BLaER1 (cell line): ENCODE results near the gene SURF6.
"Not testable (repeated sequence)": the region's sequence is repeated elsewhere in the genome, so short reads cannot be mapped to it uniquely, and the experiment has no call there.

Experiments
- H3K27ac ChIP-seq: shearing (Covaris generic); formaldehyde crosslinking; 2 replicates; pipeline ENCODE4 v1.8.1; 2022
- H3K27me3 ChIP-seq: shearing (Covaris generic); formaldehyde crosslinking; 2 replicates; pipeline ENCODE4 v1.8.1; 2022
- H3K36me3 ChIP-seq: shearing (Covaris generic); formaldehyde crosslinking; 2 replicates; pipeline ENCODE4 v1.8.1; 2022
- H3K4me1 ChIP-seq: shearing (Covaris generic); formaldehyde crosslinking; 2 replicates; pipeline ENCODE4 v1.8.1; 2022
- H3K4me2 ChIP-seq: shearing (Covaris generic); formaldehyde crosslinking; 2 replicates; pipeline ENCODE4 v1.8.1; 2022
- H3K4me3 ChIP-seq: shearing (Covaris generic); formaldehyde crosslinking; 2 replicates; pipeline ENCODE4 v1.8.1; 2022
- H3K9ac ChIP-seq: shearing (Covaris generic); formaldehyde crosslinking; 2 replicates; pipeline ENCODE4 v1.8.1; 2022
- H3K9me3 ChIP-seq: shearing (Covaris generic); formaldehyde crosslinking; 2 replicates; pipeline ENCODE4 v1.8.1; 2022
- H4K20me1 ChIP-seq: shearing (Covaris generic); formaldehyde crosslinking; 2 replicates; pipeline ENCODE4 v1.8.1; 2022
- Cebpa-rat ChIP-seq: shearing (Covaris generic); IDR thresholded peaks from 2 replicates; pipeline ENCODE4 v1.8.1; 2022

Gene SURF6

DNA sequence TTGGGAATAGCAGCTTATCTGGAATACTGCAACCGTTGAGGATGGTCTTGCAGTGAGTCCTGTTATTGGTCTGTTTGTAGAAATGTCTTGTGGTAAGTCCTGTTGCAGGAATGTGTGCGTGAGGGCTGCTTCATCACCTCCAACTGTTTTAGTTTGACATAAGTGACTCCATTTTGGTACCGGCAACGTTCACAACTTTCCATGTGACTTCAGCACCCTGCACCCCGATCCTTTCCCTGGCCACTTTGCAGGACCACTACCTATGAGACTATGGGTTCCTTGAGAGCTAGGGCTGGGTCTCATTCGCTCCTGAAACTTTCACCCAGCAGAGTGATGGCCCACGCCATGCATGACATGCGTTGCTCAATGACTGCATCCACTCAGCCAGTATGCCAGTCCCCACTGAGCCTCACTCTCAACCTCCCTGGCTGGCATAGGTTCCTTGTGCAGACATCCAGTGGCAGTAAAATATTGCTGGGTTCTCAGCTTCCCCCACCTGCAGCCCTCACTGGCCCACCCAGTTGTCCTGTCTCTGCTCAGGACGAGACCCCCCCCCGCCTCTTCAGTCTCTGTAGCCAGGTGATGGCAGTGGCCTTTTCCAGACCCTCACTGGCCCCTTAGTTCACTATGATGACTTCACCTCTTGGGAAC is 8.0 kb downstream of the SURF6 start:
- Histone ChIP-seq H3K27ac (no peak overlapping the region), H3K4me2 (no peak overlapping the region), H4K20me1 (peaks cover 53% of the 10 kb centered on the region), H3K36me3 (peaks cover 49% of the 10 kb centered on the region), H3K4me1 (no peaks in the 10 kb centered on the region), H3K4me3 (no peak overlapping the region), H3K9me3 (peaks cover 11% of the 10 kb centered on the region; the same call in 1 of the 2 replicates), H3K27me3 (no peaks in the 10 kb centered on the region), H3K9ac (no peak overlapping the region)
- no peak for TF ChIP-seq Cebpa-rat

DNA sequence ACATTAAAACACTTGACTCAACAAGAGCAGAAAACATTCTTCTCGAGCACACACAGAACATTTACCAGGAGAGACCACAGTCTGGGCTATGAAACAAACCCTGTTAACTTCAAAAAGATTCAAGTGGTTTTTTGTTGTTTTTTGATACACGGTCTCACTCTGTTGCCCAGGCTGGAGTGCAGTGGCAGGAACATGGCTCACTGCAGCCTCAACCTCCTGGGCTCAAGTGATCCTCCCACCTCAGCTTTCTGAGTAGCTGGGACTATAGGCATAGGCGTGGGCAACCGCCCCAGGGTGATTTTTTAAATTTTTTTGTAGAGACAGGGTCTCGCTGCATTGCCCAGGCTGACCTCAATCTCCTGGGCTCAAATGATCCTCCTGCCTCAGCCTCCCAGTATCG is 9.0 kb downstream of the SURF6 start:
- H3K4me1 ChIP-seq, H3K27me3 ChIP-seq: not testable (repeated sequence)
- H3K36me3 ChIP-seq = peaks cover 39% of the 10 kb centered on the region

DNA sequence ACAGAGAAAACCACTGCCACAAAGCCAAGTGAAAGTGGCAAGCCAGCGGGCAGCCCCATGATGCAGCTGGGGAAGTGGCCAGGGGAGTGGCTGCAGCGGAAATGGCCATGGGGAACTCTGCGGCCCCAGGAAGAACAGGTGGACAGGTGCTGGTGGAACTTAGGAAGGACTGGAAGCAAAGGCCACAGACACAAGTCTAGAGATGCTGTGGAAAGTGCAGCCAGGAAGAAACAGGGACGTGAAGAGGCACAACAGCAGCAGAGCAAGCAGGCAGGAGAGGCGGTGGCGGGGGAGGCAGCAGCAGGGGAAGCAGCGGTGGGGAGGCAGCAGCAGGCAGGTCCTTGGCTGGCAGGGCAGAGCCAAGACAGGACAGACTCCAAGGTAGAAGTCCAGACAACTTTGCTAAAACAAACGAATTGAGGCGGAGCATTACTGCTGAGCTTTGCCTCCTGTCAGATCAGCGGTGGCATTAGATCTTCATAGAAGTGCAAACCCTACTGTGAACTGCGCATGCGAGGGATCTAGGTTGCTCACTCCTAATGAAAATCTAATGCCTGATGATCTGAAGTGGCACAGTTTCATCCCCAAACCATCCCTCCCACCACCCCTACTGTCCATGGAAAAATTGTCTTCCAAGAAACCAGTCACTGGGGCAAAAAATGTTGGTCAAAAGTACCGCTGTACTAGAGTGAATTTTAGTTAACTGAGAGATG is 11.8 kb downstream of the SURF6 start:
- Histone ChIP-seq H3K9me3 (peaks cover 11% of the 10 kb centered on the region; the same call in 1 of the 2 replicates), H3K9ac (no peak overlapping the region), H3K36me3 (peaks cover 12% of the 10 kb centered on the region; the same call in 1 of the 2 replicates), H3K27me3 (no peaks in the 10 kb centered on the region), H4K20me1 (peaks cover 15% of the 10 kb centered on the region), H3K4me2 (no peak overlapping the region), H3K4me3 (no peak overlapping the region), H3K4me1 (no peaks in the 10 kb centered on the region), H3K27ac (no peak overlapping the region)
- TF ChIP-seq Cebpa-rat = no peak

More for the DNA sequence above, 9.0 kb downstream of the SURF6 start:
- not testable (repeated sequence) for H3K4me3 ChIP-seq, H3K27ac ChIP-seq, H3K9ac ChIP-seq, H3K4me2 ChIP-seq
- H3K9me3 ChIP-seq = peaks cover 11% of the 10 kb centered on the region; the same call in 1 of the 2 replicates
- H4K20me1 ChIP-seq = peaks cover 44% of the 10 kb centered on the region

DNA sequence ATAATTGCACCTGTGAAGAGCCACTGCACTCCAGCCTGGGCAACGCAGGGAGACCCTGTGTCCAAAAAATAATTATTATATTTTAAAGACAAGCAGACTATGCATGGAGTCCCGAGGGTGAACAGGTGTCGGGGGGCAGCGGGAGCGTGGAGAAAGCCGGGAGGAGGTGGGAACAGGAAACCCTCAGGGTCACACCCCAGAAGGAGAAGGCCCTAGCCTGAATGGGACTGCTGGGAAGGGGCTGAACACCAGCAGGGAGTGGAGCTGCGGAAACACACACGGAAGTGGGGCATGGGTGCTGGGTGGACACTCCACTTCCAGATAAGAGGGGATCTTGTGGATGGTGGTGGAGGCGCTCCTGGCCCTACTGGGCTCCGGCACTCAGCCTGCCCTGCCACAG is 12.8 kb downstream of the SURF6 start:
- Histone ChIP-seq H4K20me1 (peaks cover 6% of the 10 kb centered on the region), H3K36me3 (peaks cover 2% of the 10 kb centered on the region; the same call in 1 of the 2 replicates), H3K27ac (no peak overlapping the region), H3K4me1 (no peaks in the 10 kb centered on the region), H3K27me3 (no peaks in the 10 kb centered on the region), H3K4me3 (no peak overlapping the region), H3K4me2 (no peak overlapping the region), H3K9me3 (peaks cover 11% of the 10 kb centered on the region; the same call in 1 of the 2 replicates), H3K9ac (no peak overlapping the region)
- no peak for TF ChIP-seq Cebpa-rat

DNA sequence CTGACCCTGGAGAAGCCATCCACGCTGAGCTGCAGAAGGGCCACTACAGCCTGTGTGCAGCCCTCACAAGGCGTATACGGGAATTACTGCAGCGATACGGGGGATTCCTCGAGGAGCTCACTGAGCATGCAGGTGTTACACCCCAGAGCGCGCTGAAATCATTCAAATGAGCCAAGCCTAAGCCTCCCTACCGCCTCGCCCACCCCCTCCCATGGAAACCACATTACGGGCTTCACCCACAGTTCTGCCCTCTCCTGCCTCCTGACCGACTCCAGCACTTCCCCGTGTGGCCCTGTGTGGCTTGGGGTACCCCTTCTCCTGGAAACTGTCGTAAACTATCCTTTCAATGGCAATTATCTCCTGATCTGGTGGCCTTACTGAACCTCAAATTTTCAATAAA is 13.3 kb downstream of the SURF6 start:
- H3K9me3 ChIP-seq = peaks cover 11% of the 10 kb centered on the region; the same call in 1 of the 2 replicates
- no peaks in the 10 kb centered on the region for H3K4me1 ChIP-seq
- no peak for TF ChIP-seq Cebpa-rat
- H3K4me3 ChIP-seq = no peak overlapping the region
- no peak overlapping the region for H3K9ac ChIP-seq
- H3K36me3 ChIP-seq = no peaks in the 10 kb centered on the region
- no peaks in the 10 kb centered on the region for H3K27me3 ChIP-seq
- H3K4me2 ChIP-seq = no peak overlapping the region
- H4K20me1 ChIP-seq = peaks cover under 1% of the 10 kb centered on the region; the same call in 1 of the 2 replicates
- no peak overlapping the region for H3K27ac ChIP-seq

DNA sequence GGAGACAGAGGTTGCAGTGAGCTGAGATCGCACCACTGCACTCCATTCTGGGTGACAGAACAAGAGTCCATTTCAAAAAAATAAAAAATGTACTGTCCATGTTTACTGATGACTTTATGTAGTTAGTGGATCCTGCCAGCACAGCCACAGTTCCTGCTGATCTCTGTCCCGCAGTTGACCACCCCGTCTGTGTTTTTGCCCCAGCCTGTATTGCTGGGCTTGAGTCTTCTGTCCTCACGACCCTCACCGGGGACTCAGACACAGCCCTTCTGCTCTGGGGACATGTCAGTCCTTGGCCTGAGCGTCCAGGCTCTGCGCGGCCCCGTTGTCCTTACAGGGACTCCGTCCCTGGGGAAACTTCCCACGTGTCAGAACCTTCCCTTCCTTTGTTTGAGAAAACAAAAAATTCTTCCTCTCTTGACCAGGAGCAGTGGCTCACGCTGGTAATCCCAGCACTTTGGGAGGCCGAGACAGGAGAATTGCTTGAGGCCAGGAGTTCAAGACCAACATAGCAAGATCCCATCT is 14.5 kb downstream of the SURF6 start:
- H3K4me2 ChIP-seq = no peak overlapping the region
- no peak overlapping the region for H3K4me3 ChIP-seq
- H3K27ac ChIP-seq = no peak overlapping the region
- no peaks in the 10 kb centered on the region for H3K27me3 ChIP-seq
- H4K20me1 ChIP-seq = no peaks in the 10 kb centered on the region
- TF ChIP-seq Cebpa-rat = no peak
- no peak overlapping the region for H3K9ac ChIP-seq
- no peaks in the 10 kb centered on the region for H3K36me3 ChIP-seq
- H3K9me3 ChIP-seq = peaks cover 11% of the 10 kb centered on the region; the same call in 1 of the 2 replicates
- no peaks in the 10 kb centered on the region for H3K4me1 ChIP-seq

DNA sequence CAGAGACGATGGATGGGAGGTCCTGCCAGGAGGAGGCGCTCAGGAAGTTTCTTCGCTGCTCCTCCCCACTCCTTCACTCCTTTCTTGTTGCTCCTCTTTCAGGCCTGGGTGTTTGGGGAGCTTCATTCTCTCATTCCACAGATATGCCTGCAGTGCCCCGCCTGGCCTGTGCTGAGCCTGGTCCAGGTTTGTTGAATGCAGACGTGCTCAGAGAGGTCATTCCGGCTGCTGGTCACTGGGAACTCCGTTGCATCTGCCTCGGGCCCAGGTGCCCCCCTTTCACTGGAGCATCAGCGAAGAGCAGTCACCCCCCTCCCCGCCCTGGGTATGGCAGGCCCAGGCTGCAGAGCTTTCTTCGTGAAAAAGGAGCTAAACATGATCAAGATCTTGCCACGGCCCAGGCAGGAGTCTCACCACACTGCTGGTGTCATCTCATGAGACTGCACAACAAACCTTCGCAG is 15.5 kb downstream of the SURF6 start:
- H3K36me3 ChIP-seq = no peaks in the 10 kb centered on the region
- H4K20me1 ChIP-seq = no peaks in the 10 kb centered on the region
- H3K4me2 ChIP-seq = no peak overlapping the region
- no peak overlapping the region for H3K9ac ChIP-seq
- H3K4me3 ChIP-seq = no peak overlapping the region
- H3K27me3 ChIP-seq = no peaks in the 10 kb centered on the region
- no peak for TF ChIP-seq Cebpa-rat
- no peaks in the 10 kb centered on the region for H3K4me1 ChIP-seq
- no peak overlapping the region for H3K27ac ChIP-seq
- peaks cover 11% of the 10 kb centered on the region; the same call in 1 of the 2 replicates for H3K9me3 ChIP-seq

DNA sequence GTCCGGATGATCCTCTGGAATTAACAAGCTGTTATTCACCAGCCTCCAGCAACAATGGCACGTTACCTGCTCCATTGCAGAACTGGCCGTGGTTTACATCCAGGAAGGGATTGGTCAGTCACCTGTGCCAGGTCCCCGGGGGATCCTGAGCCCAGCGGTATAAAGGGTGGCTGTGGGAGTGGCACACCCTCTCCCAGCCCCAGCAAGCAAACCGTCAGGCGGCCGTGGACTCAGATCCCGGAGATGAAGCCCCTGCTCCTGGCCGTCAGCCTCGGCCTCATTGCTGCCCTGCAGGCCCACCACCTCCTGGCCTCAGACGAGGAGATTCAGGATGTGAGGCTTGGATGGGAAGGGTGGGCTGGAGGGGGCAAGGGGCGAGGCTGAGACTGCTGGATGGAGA is 18.4 kb downstream of the SURF6 start:
- H4K20me1 ChIP-seq, H3K27me3 ChIP-seq, H3K4me1 ChIP-seq, H3K9ac ChIP-seq, H3K4me3 ChIP-seq, H3K36me3 ChIP-seq, H3K27ac ChIP-seq, H3K9me3 ChIP-seq, H3K4me2 ChIP-seq: not testable (repeated sequence)

DNA sequence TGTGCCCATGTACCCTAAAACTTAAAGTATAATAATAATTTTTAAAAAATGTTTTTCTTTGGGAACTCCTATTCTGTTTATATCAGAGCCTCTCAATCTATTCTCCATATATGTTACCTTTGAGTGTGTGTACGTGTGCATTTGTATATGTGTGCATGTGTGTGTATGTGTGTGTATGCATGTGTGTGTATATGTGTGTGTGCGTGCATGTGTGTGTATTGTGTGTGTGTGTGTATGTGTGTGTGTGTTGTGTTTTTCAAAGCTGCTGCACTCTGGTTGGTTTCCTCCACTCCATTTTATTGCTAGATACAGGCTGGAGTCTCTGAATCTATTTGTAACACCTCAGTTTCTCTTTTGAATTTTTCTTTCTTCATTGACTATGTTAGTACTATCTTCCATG is 20.0 kb downstream of the SURF6 start:
- Histone ChIP-seq H3K36me3 (no peaks in the 10 kb centered on the region), H3K27me3 (no peaks in the 10 kb centered on the region), H4K20me1 (no peaks in the 10 kb centered on the region), H3K4me1 (no peaks in the 10 kb centered on the region), H3K4me3 (no peak overlapping the region), H3K9me3 (no peaks in the 10 kb centered on the region), H3K4me2 (no peak overlapping the region), H3K9ac (no peak overlapping the region), H3K27ac (no peak overlapping the region)
- TF ChIP-seq Cebpa-rat = no peak

DNA sequence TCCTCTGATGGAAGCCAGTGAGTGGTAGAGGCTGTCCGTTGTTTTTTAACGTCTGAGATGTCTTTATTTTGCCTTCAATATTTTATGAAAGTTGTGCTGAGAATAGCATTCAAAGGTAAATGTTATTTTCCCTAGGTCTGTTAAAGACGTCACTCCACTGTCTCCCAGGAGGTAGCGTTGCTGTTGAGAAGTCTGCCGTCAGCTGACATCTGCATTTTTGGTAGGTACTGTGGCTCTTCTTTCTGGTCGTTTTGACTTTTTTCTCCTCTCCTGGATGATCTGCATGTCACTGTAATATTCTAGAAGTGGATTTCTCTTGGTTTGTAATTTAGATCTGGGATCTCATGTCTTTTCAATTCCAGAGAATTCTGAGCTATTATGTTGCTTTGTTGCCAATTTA is 26.4 kb downstream of the SURF6 start:
- Histone ChIP-seq H3K9me3 (no peaks in the 10 kb centered on the region), H4K20me1 (no peaks in the 10 kb centered on the region), H3K36me3 (no peaks in the 10 kb centered on the region), H3K27me3 (no peaks in the 10 kb centered on the region), H3K4me1 (peaks cover 6% of the 10 kb centered on the region), H3K9ac (no peak overlapping the region), H3K4me2 (no peak overlapping the region), H3K27ac (no peak overlapping the region), H3K4me3 (no peak overlapping the region)
- TF ChIP-seq Cebpa-rat = no peak
